GM12878 (cell line): Measurements from ENCODE around the gene GFRA3. TPM values are rescaled to one million over a fixed set of nuclear protein-coding genes. Genes with fewer than 3 reads are reported as not detected.

ENCODE experiments used
- ATAC-seq: fragments of 200-7000 bp; cut with Tn5 transposase; 3 replicates; pipeline ENCODE4 v1.9.1; 2020; ENCODE audit warnings: mild to moderate bottlenecking, moderate library complexity
- BruUV-seq: library from RNA; stranded (reverse); fragments of 400-500 nt; replicated peaks from 2 replicates; lab custom pipeline; 2021; lab: Mats Ljungman, UMichigan
- CTCF ChIA-PET: fragments of 300-600 bp; sonication (Branson Sonifier 250); formaldehyde crosslinking; extraction: SDS; loops from one replicate; lab custom pipeline; 2021; ENCODE audit warnings: inconsistent platforms; lab: Yijun Ruan, JAX
- POLR2A ChIA-PET: fragments of 350-600 bp; formaldehyde crosslinking; extraction: SDS; loops from one replicate; lab custom pipeline; 2021; ENCODE audit warnings: inconsistent platforms; lab: Charles Lee
- RAD21 ChIA-PET: fragments of 300-600 bp; sonication (Branson Sonifier 250); formaldehyde crosslinking; loops from one replicate; lab custom pipeline; 2023; ENCODE audit warnings: antibody characterized with exemption; ENCODE audit not compliant: unreplicated experiment; lab: Charles Lee
- SMC1A ChIA-PET: fragments of 300-600 bp; sonication (Branson Sonifier 250); formaldehyde crosslinking; loops from one replicate; lab custom pipeline; 2023; ENCODE audit not compliant: unreplicated experiment, uncharacterized antibody; lab: Charles Lee
- DNase-seq: peaks from one replicate; pipeline ENCODE4 v3.0.0-alpha.2; 2011; ENCODE audit warnings: low read depth, low spot score
- FAIRE-seq: peaks from 3 replicates; lab custom pipeline; 2011; peaks lifted over from hg19 to GRCh38; lab: Jason Lieb, UNC
- H2AFZ ChIP-seq: 2 replicates; pipeline ENCODE4 v1.6.0; 2011; ENCODE audit warnings: low read depth, low read length, control low read depth; ENCODE audit not compliant: control insufficient read depth
- H3K27ac ChIP-seq: 2 replicates; pipeline ENCODE4 v1.5.1; 2011; ENCODE audit warnings: control low read depth; ENCODE audit not compliant: control insufficient read depth, insufficient read depth
- H3K27me3 ChIP-seq, 2 experiments: replicated peaks in 1 of 2; 2 replicates each; pipeline versions ENCODE4 v1.6.0 to v1.6.1; 2011; ENCODE audit warnings: low read length in 1 of 2; ENCODE audit not compliant: control insufficient read depth in 2 of 2, insufficient read depth in 2 of 2
- H3K36me3 ChIP-seq, 2 experiments: 2 replicates each; pipeline ENCODE4 v1.5.1; 2011; ENCODE audit warnings: low read length in 1 of 2; ENCODE audit not compliant: control insufficient read depth in 2 of 2, insufficient read depth in 2 of 2
- H3K4me1 ChIP-seq: 2 replicates; pipeline ENCODE4 v1.6.1; 2011; ENCODE audit warnings: mild to moderate bottlenecking, low read length, moderate library complexity, mixed read lengths; ENCODE audit not compliant: control insufficient read depth, insufficient read depth
- H3K4me2 ChIP-seq: 2 replicates; pipeline ENCODE4 v1.6.0; 2011; ENCODE audit warnings: control low read depth; ENCODE audit not compliant: control insufficient read depth, insufficient read depth
- H3K4me3 ChIP-seq: fragments of 200-600 bp; sonication (generic); 2 replicates; pipeline ENCODE4 v1.5.1; 2016
- H3K79me2 ChIP-seq: 2 replicates; pipeline ENCODE4 v1.6.0; 2011; ENCODE audit warnings: low read length; ENCODE audit not compliant: control insufficient read depth, insufficient read depth
- H3K9ac ChIP-seq: 2 replicates; pipeline ENCODE4 v1.8.0; 2011; ENCODE audit warnings: low read length, control low read depth, mixed read lengths; ENCODE audit not compliant: control insufficient read depth, insufficient read depth
- H3K9me3 ChIP-seq: replicated peaks from 3 replicates; pipeline ENCODE4 v1.5.1; 2011; ENCODE audit warnings: mild to moderate bottlenecking, low read length; ENCODE audit not compliant: control insufficient read depth, insufficient read depth
- H4K20me1 ChIP-seq: 2 replicates; pipeline ENCODE4 v1.6.0; 2011; ENCODE audit not compliant: control insufficient read depth, insufficient read depth
- ASH2L ChIP-seq: fragments of 300-600, 200-600 bp; sonication (generic); IDR thresholded peaks from 2 replicates; pipeline ENCODE4 v1.6.1; 2017; ENCODE audit warnings: low read depth, mild to moderate bottlenecking, borderline replicate concordance
- BACH1 ChIP-seq: fragments of 450-650 bp; IDR thresholded peaks from 2 replicates; pipeline ENCODE4 v1.6.1; 2017; ENCODE audit warnings: mild to moderate bottlenecking, borderline replicate concordance
- BCL11A ChIP-seq: IDR thresholded peaks from 2 replicates; pipeline ENCODE4 v1.6.1; 2011; ENCODE audit warnings: low read depth, low read length
- CEBPB ChIP-seq, 2 experiments: fragments of 150-350 bp in 1 of 2; IDR thresholded peaks; 2 replicates each; pipeline ENCODE4 v1.6.1; 2012 to 2014; ENCODE audit warnings: low read depth in 2 of 2, low read length in 2 of 2, borderline replicate concordance in 1 of 2, inconsistent platforms in 1 of 2
- CREB1 ChIP-seq: IDR thresholded peaks from 2 replicates; pipeline ENCODE4 v1.6.1; 2012; ENCODE audit warnings: low read depth, mild to moderate bottlenecking, inconsistent platforms
- DPF2 ChIP-seq: fragments of 450-650 bp; IDR thresholded peaks from 2 replicates; pipeline ENCODE4 v1.6.1; 2017; ENCODE audit warnings: mild to moderate bottlenecking
- KLF5 ChIP-seq: fragments of 450-650 bp; IDR thresholded peaks from 2 replicates; pipeline ENCODE4 v1.6.1; 2014; ENCODE audit warnings: mild to moderate bottlenecking; ENCODE audit not compliant: partially characterized antibody
- MAX ChIP-seq: IDR thresholded peaks from 2 replicates; pipeline ENCODE4 v1.6.1; 2012; ENCODE audit warnings: low read depth, low read length, improper control_type of control experiment
- MEF2B ChIP-seq: fragments of 450-650 bp; IDR thresholded peaks from 2 replicates; pipeline ENCODE4 v1.6.1; 2018; ENCODE audit warnings: mild to moderate bottlenecking, moderate library complexity; ENCODE audit not compliant: partially characterized antibody, poor library complexity, severe bottlenecking
- PBX3 ChIP-seq: IDR thresholded peaks from 2 replicates; pipeline ENCODE4 v1.6.1; 2011; ENCODE audit warnings: mild to moderate bottlenecking, low read depth, low read length, moderate library complexity; ENCODE audit not compliant: insufficient replicate concordance
- SMAD5 ChIP-seq: IDR thresholded peaks from 2 replicates; pipeline ENCODE4 v1.6.1; 2016; ENCODE audit warnings: antibody characterized with exemption, low read depth
- SUZ12 ChIP-seq: fragments of 200-600 bp; sonication (generic); IDR thresholded peaks from one replicate; pipeline ENCODE4 v1.6.1; 2018; ENCODE audit warnings: antibody characterized with exemption, mild to moderate bottlenecking; ENCODE audit not compliant: unreplicated experiment
- TCF7 ChIP-seq: IDR thresholded peaks from 2 replicates; pipeline ENCODE4 v1.6.1; 2014; ENCODE audit warnings: antibody characterized with exemption, borderline replicate concordance
- USF1 ChIP-seq: IDR thresholded peaks from 2 replicates; pipeline ENCODE4 v1.6.1; 2011; ENCODE audit warnings: borderline replicate concordance, low read depth, mild to moderate bottlenecking, moderate library complexity, mixed read lengths, low read length; ENCODE audit not compliant: insufficient read depth; ENCODE audit errors: extremely low read length
- ZBTB33 ChIP-seq: fragments of 450-650 bp; IDR thresholded peaks from 2 replicates; pipeline ENCODE4 v1.6.1; 2017; ENCODE audit warnings: mild to moderate bottlenecking
- WGBS: methylation state at CpG from one replicate; pipeline ENCODE4 v1.1.6; 2016; ENCODE audit warnings: low lambda C conversion rate; ENCODE audit not compliant: insufficient replicate concordance, insufficient coverage; ENCODE audit errors: missing lambda C conversion rate; 5-methylcytosine and 5-hydroxymethylcytosine counted together
- in situ Hi-C: fragments of 300-500 bp; cut with MboI; formaldehyde crosslinking; loops from 9 replicates; pipeline ENCODE4 v1.14.3; 2018; ENCODE audit warnings: mixed read lengths
- intact Hi-C: fragments of 100-400 bp; cut with micrococcal nuclease; formaldehyde crosslinking; loops from one replicate; pipeline ENCODE4 v1.14.2; 2022; ENCODE audit not compliant: unreplicated experiment
- polyA plus RNA-seq, 11 experiments: library from polyadenylated mRNA; depleted of rRNA in 4 of 11; unstranded in 6 of 11; stranded (reverse) in 5 of 11; fragments of >200 nt; fragmentation: Nextera tagmentation in 4 of 11; fragmentation: Illumina TruSeq in 1 of 11; extraction: Ambion mirVana in 4 of 11; extraction: Trizol in 1 of 11; gene quantifications; 1 replicate in 1 of 11; 2 replicates in 10 of 11; pipeline versions ENCODE4 v1.2.1 to v1.2.3, GENCODE V29; 2011 to 2016; ENCODE audit warnings: inconsistent platforms in 2 of 11, missing spikeins in 2 of 11, low read depth in 1 of 11
- total RNA-seq, 4 experiments: library from RNA; depleted of rRNA in 3 of 4; stranded (reverse); fragments of >200 nt in 3 of 4; fragmentation: Illumina TruSeq in 1 of 4; extraction: Trizol in 1 of 4; gene quantifications; 2 replicates each; pipeline versions ENCODE4 v1.2.1 to v1.2.3, GENCODE V29; 2013 to 2021

The GFRA3 gene
- total and polyA plus RNA-seq, 10 of the 15 experiments (the other 5 are each of a cell fraction or from before 2014, with no cell fraction given), result 0.06 to 0.10 (median 0.08) TPM; not detected in 7

GRCh38 chr5:138229387-138229786 is 45.0 kb downstream of the GFRA3 start:
- intact Hi-C loops, result no loop called here
- 55% methylated on average over 6 of the region's 6 CpGs for WGBS

More at GRCh38 chr5:138229387-138229786, 45.0 kb downstream of the GFRA3 start:
- FAIRE-seq, result no peak
- Histone ChIP-seq H3K9me3 (peaks cover 3% of the 10 kb centered on the region; the same call in 1 of the 3 replicates), H4K20me1 (no peaks in the 10 kb centered on the region), H3K4me1 (no peaks in the 10 kb centered on the region), H3K4me3 (no peak overlapping the region), H3K9ac (no peak overlapping the region), H3K4me2 (no peak overlapping the region), H2AFZ (no peak overlapping the region), H3K27ac (no peak overlapping the region), H3K27me3 (no peaks in the 10 kb centered on the region; a peak in 1 of 4 replicates), H3K79me2 (no peaks in the 10 kb centered on the region), H3K36me3 (no peaks in the 10 kb centered on the region)
- TF ChIP-seq ASH2L, result no peak
- TF ChIP-seq ZBTB33, result no peak
- no peak for TF ChIP-seq BACH1
- no peak for TF ChIP-seq DPF2
- no peak for TF ChIP-seq KLF5
- TF ChIP-seq BCL11A, result no peak
- TF ChIP-seq USF1, result no peak
- TF ChIP-seq TCF7, result no peak
- no peak for TF ChIP-seq CEBPB (IDR thresholded peaks at IDR 0.05; ENCODE audit: borderline replicate concordance in 1 of 2, low read depth in 2 of 2, low read length in 2 of 2)
- TF ChIP-seq SUZ12, result no peak
- TF ChIP-seq SMAD5, result no peak
- no peak for TF ChIP-seq CREB1
- TF ChIP-seq PBX3, result no peak
- TF ChIP-seq MAX, result no peak
- TF ChIP-seq MEF2B, result no peak
- ChIA-PET POLR2A (no interaction called here), CTCF (no interaction called here), SMC1A (no interaction called here), RAD21 (no interaction called here)
- DNase-seq, result no peak
- BruUV-seq, result no TSS peak
- in situ Hi-C loops, result no loop called here
- no peak for ATAC-seq
